HepG2 (cell line): ENCODE results near the gene KPNA3. TPM values are rescaled to one million over a fixed set of nuclear protein-coding genes. Genes with fewer than 3 reads are reported as not detected.

Experiments used
- ATF3 ChIP-seq: sonication (generic); formaldehyde crosslinking; IDR thresholded peaks from 2 replicates; pipeline ENCODE4 v1.4.0; 2020; ENCODE audit warnings: missing genetic modification reagents
- CBX5 ChIP-seq: sonication (generic); formaldehyde crosslinking; IDR thresholded peaks from 2 replicates; pipeline ENCODE4 v1.4.0; 2020; ENCODE audit warnings: missing genetic modification reagents, borderline replicate concordance
- CHD4 ChIP-seq: fragments of 200-600 bp; sonication (generic); IDR thresholded peaks from 2 replicates; pipeline ENCODE4 v1.7.0; 2017; ENCODE audit warnings: mild to moderate bottlenecking, low read length, borderline replicate concordance
- CREM ChIP-seq, 2 experiments: sonication (generic) in 1 of 2; formaldehyde crosslinking in 1 of 2; IDR thresholded peaks; 2 replicates each; pipeline versions ENCODE4 v1.4.0 to v1.6.1; 2016 to 2020; ENCODE audit warnings: antibody characterized with exemption in 1 of 2, mild to moderate bottlenecking in 1 of 2, missing genetic modification reagents in 1 of 2
- HNF4A ChIP-seq: sonication (generic); formaldehyde crosslinking; IDR thresholded peaks from 2 replicates; pipeline ENCODE4 v1.4.0; 2020; ENCODE audit warnings: missing genetic modification reagents
- MAFF ChIP-seq: IDR thresholded peaks from 2 replicates; pipeline ENCODE4 v1.6.1; 2011; ENCODE audit warnings: low read depth, low read length, improper control_type of control experiment
- NFIC ChIP-seq: IDR thresholded peaks from 2 replicates; pipeline ENCODE4 v1.6.1; 2012; ENCODE audit warnings: mild to moderate bottlenecking, low read length, inconsistent platforms
- PITX1 ChIP-seq: sonication (generic); formaldehyde crosslinking; IDR thresholded peaks from 2 replicates; pipeline ENCODE4 v1.5.1; 2020; ENCODE audit warnings: mild to moderate bottlenecking, missing genetic modification reagents
- RAD21 ChIP-seq: fragments of 450-650 bp; formaldehyde crosslinking; IDR thresholded peaks from 2 replicates; pipeline ENCODE4 v1.5.0; 2020; ENCODE audit warnings: mild to moderate bottlenecking
- RBM22 ChIP-seq: fragments of 200-400 bp; formaldehyde crosslinking; optimal IDR thresholded peaks from 2 replicates; pipeline ENCODE3; 2017; ENCODE audit warnings: mild to moderate bottlenecking, low read length, moderate library complexity
- RCOR2 ChIP-seq: IDR thresholded peaks from 2 replicates; pipeline ENCODE4 v1.6.1; 2016; ENCODE audit warnings: missing biosample characterization, missing genetic modification reagents
- SAFB2 ChIP-seq: sonication (generic); formaldehyde crosslinking; IDR thresholded peaks from 2 replicates; pipeline ENCODE4 v1.5.1; 2020; ENCODE audit warnings: missing genetic modification reagents, low read depth, mild to moderate bottlenecking, borderline replicate concordance
- SIX1 ChIP-seq: sonication (generic); formaldehyde crosslinking; IDR thresholded peaks from 2 replicates; pipeline ENCODE4 v1.4.0; 2020; ENCODE audit warnings: missing genetic modification reagents, borderline replicate concordance
- SOX6 ChIP-seq, 2 experiments: fragments of 450-650 bp in 1 of 2; sonication (generic) in 1 of 2; formaldehyde crosslinking in 1 of 2; IDR thresholded peaks; 2 replicates each; pipeline versions ENCODE4 v1.4.0 to v1.6.1; 2017 to 2020; ENCODE audit warnings: antibody characterized with exemption in 1 of 2, mild to moderate bottlenecking in 1 of 2, missing genetic modification reagents in 1 of 2
- SSRP1 ChIP-seq: IDR thresholded peaks from 2 replicates; pipeline ENCODE4 v1.6.1; 2016; ENCODE audit warnings: control low read depth
- TBX2 ChIP-seq: sonication (generic); formaldehyde crosslinking; IDR thresholded peaks from 2 replicates; pipeline ENCODE4 v1.5.0; 2020; ENCODE audit warnings: missing genetic modification reagents, mild to moderate bottlenecking, borderline replicate concordance
- U2AF2 ChIP-seq: fragments of 200-400 bp; formaldehyde crosslinking; IDR thresholded peaks from 2 replicates; pipeline ENCODE4 v1.6.1; 2017; ENCODE audit warnings: low read depth, mild to moderate bottlenecking, low read length
- WIZ ChIP-seq: sonication (generic); formaldehyde crosslinking; IDR thresholded peaks from 2 replicates; pipeline ENCODE4 v1.5.1; 2020; ENCODE audit warnings: mild to moderate bottlenecking, missing genetic modification reagents
- XRCC5 ChIP-seq: fragments of 200-400 bp; formaldehyde crosslinking; optimal IDR thresholded peaks from 2 replicates; pipeline ENCODE3; 2017; ENCODE audit warnings: mild to moderate bottlenecking, low read length
- YEATS2 ChIP-seq: sonication (generic); formaldehyde crosslinking; IDR thresholded peaks from 2 replicates; pipeline ENCODE4 v1.4.0; 2020; ENCODE audit warnings: missing genetic modification reagents, borderline replicate concordance
- ZBTB21 ChIP-seq: sonication (generic); formaldehyde crosslinking; IDR thresholded peaks from 2 replicates; pipeline ENCODE4 v1.4.0; 2020; ENCODE audit warnings: missing genetic modification reagents
- ZBTB42 ChIP-seq: sonication (generic); formaldehyde crosslinking; IDR thresholded peaks from 2 replicates; pipeline ENCODE4 v1.5.0; 2020; ENCODE audit warnings: mild to moderate bottlenecking, missing genetic modification reagents
- ZNF12 ChIP-seq: sonication (generic); formaldehyde crosslinking; IDR thresholded peaks from 2 replicates; pipeline ENCODE4 v1.5.0; 2020; ENCODE audit warnings: missing genetic modification reagents
- ZNF24 ChIP-seq: fragments of 450-650 bp; IDR thresholded peaks from 2 replicates; pipeline ENCODE4 v1.6.1; 2017; ENCODE audit warnings: antibody characterized with exemption, mild to moderate bottlenecking
- ZNF326 ChIP-seq: sonication (generic); formaldehyde crosslinking; IDR thresholded peaks from 2 replicates; pipeline ENCODE4 v1.4.0; 2020; ENCODE audit warnings: missing genetic modification reagents, borderline replicate concordance
- ZNF616 ChIP-seq: sonication (generic); formaldehyde crosslinking; IDR thresholded peaks from 2 replicates; pipeline ENCODE4 v1.5.0; 2020; ENCODE audit warnings: low read depth, mild to moderate bottlenecking, missing genetic modification reagents
- ZNF660 ChIP-seq: sonication (generic); formaldehyde crosslinking; IDR thresholded peaks from 2 replicates; pipeline ENCODE4 v1.5.1; 2020; ENCODE audit warnings: mild to moderate bottlenecking, low read depth, missing genetic modification reagents, borderline replicate concordance
- ZNF772 ChIP-seq: sonication (generic); formaldehyde crosslinking; IDR thresholded peaks from 2 replicates; pipeline ENCODE4 v1.5.0; 2020; ENCODE audit warnings: mild to moderate bottlenecking, missing genetic modification reagents
- ZNF841 ChIP-seq: sonication (generic); formaldehyde crosslinking; IDR thresholded peaks from 2 replicates; pipeline ENCODE4 v1.8.1; 2023; ENCODE audit warnings: missing genetic modification reagents, borderline replicate concordance
- polyA plus RNA-seq, 8 experiments: library from polyadenylated mRNA; depleted of rRNA in 3 of 8; stranded (reverse) in 7 of 8; unstranded in 1 of 8; fragments of >200 nt; fragmentation: Illumina TruSeq in 4 of 8; extraction: Trizol in 4 of 8; gene quantifications; 2 replicates each; pipeline versions ENCODE4 v1.2.1 to v1.2.3, GENCODE V29; 2011 to 2016; ENCODE audit warnings: low read depth in 4 of 8, missing spikeins in 1 of 8, mixed read lengths in 1 of 8; ENCODE audit not compliant: insufficient read depth in 1 of 8
- total RNA-seq, 5 experiments: library from RNA; depleted of rRNA; stranded (reverse); fragments of >200 nt; fragmentation: Illumina TruSeq; extraction: Trizol; gene quantifications; 2 replicates each; pipeline ENCODE4 v1.2.3, GENCODE V29; 2016; ENCODE audit warnings: low read depth in 1 of 5
- TF ChIP-seq, protein P1 (sequence below): IDR thresholded peaks from 2 replicates; pipeline ENCODE4 v1.6.1; 2016
- TF ChIP-seq, protein P2 (sequence below): sonication (generic); formaldehyde crosslinking; IDR thresholded peaks from 2 replicates; pipeline ENCODE4 v1.4.0; 2020; ENCODE audit warnings: missing genetic modification reagents

The KPNA3 gene
- total and polyA plus RNA-seq, 2 of the 13 experiments (the other 11 are each of a cell fraction or from before 2014, with no cell fraction given), result 13.0 to 28.9 TPM

GRCh38 chr13:49820591-49821215, 28.2 kb upstream of the KPNA3 start (continued):
- TF ChIP-seq XRCC5 (no peak), HNF4A (peak; percentile 88), ZNF772 (0 out of 2 replicates have a peak, but pooled peaks have one; percentile 43), ZNF616 (CRISPR knock-in tag) (no peak), ZNF326 (CRISPR knock-in tag) (no peak), PITX1 (CRISPR knock-in tag) (no peak), CHD4 (0 out of 2 replicates have a peak, but pooled peaks have one; percentile 65), CBX5 (CRISPR knock-in tag) (no peak), MAFF (no peak), SAFB2 (CRISPR knock-in tag) (no peak), ZBTB21 (CRISPR knock-in tag) (no peak), SSRP1 (no peak), SIX1 (CRISPR knock-in tag) (peak; percentile 9; the same call in 1 of the 2 replicates), ZBTB42 (CRISPR knock-in tag) (no peak), U2AF2 (no peak), TBX2 (CRISPR knock-in tag) (peak; percentile 48; the same call in 1 of the 2 replicates), RBM22 (no peak), RCOR2 (CRISPR knock-in tag) (0 out of 2 replicates have a peak, but pooled peaks have one; percentile 19), CREM (IDR thresholded peaks at IDR 0.05) (peak; percentile 54), CREM (CRISPR knock-in tag; IDR thresholded peaks at IDR 0.05) (no peak), WIZ (CRISPR knock-in tag) (no peak), ZNF24 (no peak), SOX6 (IDR thresholded peaks at IDR 0.05) (no peak), SOX6 (CRISPR knock-in tag; IDR thresholded peaks at IDR 0.05) (peak; percentile 50), ZNF12 (CRISPR knock-in tag) (no peak), ZNF660 (CRISPR knock-in tag) (no peak), ATF3 (CRISPR knock-in tag) (no peak), RAD21 (CRISPR knock-in tag) (no peak), YEATS2 (no peak), ZNF841 (no peak), NFIC (no peak)
- TF ChIP-seq, protein P1, sequence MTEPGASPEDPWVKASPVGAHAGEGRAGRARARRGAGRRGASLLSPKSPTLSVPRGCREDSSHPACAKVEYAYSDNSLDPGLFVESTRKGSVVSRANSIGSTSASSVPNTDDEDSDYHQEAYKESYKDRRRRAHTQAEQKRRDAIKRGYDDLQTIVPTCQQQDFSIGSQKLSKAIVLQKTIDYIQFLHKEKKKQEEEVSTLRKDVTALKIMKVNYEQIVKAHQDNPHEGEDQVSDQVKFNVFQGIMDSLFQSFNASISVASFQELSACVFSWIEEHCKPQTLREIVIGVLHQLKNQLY (CRISPR knock-in tag), result no peak
- TF ChIP-seq, protein P2, sequence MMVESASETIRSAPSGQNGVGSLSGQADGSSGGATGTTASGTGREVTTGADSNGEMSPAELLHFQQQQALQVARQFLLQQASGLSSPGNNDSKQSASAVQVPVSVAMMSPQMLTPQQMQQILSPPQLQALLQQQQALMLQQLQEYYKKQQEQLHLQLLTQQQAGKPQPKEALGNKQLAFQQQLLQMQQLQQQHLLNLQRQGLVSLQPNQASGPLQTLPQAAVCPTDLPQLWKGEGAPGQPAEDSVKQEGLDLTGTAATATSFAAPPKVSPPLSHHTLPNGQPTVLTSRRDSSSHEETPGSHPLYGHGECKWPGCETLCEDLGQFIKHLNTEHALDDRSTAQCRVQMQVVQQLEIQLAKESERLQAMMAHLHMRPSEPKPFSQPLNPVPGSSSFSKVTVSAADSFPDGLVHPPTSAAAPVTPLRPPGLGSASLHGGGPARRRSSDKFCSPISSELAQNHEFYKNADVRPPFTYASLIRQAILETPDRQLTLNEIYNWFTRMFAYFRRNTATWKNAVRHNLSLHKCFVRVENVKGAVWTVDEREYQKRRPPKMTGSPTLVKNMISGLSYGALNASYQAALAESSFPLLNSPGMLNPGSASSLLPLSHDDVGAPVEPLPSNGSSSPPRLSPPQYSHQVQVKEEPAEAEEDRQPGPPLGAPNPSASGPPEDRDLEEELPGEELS (CRISPR knock-in tag), result 0 out of 2 replicates have a peak, but pooled peaks have one; percentile 20
